Ovary (tissue), 3 donors: ENCODE results near the gene TMEM45B.
"Not testable (repeated sequence)": the region's sequence is repeated elsewhere in the genome, so short reads cannot be mapped to it uniquely, and the experiment has no call there.

ENCODE experiments used
- CTCF ChIP-seq, 3 donors: fragments of 450-650 bp in 2 of 3; fragments of 200-600 bp in 1 of 3; IDR thresholded peaks; one replicate each; pipeline versions ENCODE4 v1.5.1 to v1.8.0; 2016 to 2022; ENCODE audit warnings: antibody characterized with exemption in 3 of 3, mild to moderate bottlenecking in 1 of 3
- EP300 ChIP-seq: sonication (generic); formaldehyde crosslinking; IDR thresholded peaks from one replicate; pipeline ENCODE4 v1.6.1; 2017; ENCODE audit warnings: antibody characterized with exemption
- donor health status: DM: no; HTN: no; CAD: no.

GRCh38 chr11:129823799-129824198, 8.2 kb downstream of the TMEM45B start:
- TF ChIP-seq CTCF (IDR thresholded peaks at IDR 0.05); EP300: not testable (repeated sequence)
